Activated T-cell treated with anti-CD3 and anti-CD28 coated beads for 24 hours (primary cell): ENCODE measurements around the gene SHH.

Source experiments
- DNase-seq: peaks from one replicate; pipeline ENCODE4 v3.0.0-alpha.2; 2020; ENCODE audit warnings: low read depth

SHH gene

GRCh38 chr7:155764438-155764793 lies 47.8 kb downstream of the SHH start:
- DNase-seq: peak; percentile 24

GRCh38 chr7:155763691-155764437 lies 48.4 kb downstream of the SHH start:
- DNase-seq: peak; percentile 33

GRCh38 chr7:155763122-155763521 lies 49.1 kb downstream of the SHH start:
- DNase-seq: no peak

GRCh38 chr7:155762655-155763054 lies 49.6 kb downstream of the SHH start:
- DNase-seq: no peak

- no peak for DNase-seq
Measured at GRCh38 chr7:155762036-155762435, 50.2 kb downstream of the SHH start.

GRCh38 chr7:155761162-155761561 lies 51.1 kb downstream of the SHH start:
- DNase-seq: no peak

- DNase-seq: no peak
Measured at GRCh38 chr7:155759740-155760430, 52.4 kb downstream of the SHH start.

- no peak for DNase-seq
Measured at GRCh38 chr7:155758348-155758747, 53.9 kb downstream of the SHH start.

- DNase-seq: no peak
Measured at GRCh38 chr7:155756322-155756721, 55.9 kb downstream of the SHH start.

- DNase-seq: no peak
Measured at GRCh38 chr7:155755026-155755425, 57.2 kb downstream of the SHH start.

- DNase-seq: no peak
Measured at GRCh38 chr7:155754165-155754564, 58.1 kb downstream of the SHH start.

- no peak for DNase-seq
Measured at GRCh38 chr7:155753446-155753965, 58.8 kb downstream of the SHH start.

GRCh38 chr7:155752756-155753445 lies 59.4 kb downstream of the SHH start:
- DNase-seq: no peak

- DNase-seq: no peak
Measured at GRCh38 chr7:155751409-155751808, 60.9 kb downstream of the SHH start.

GRCh38 chr7:155750255-155751125 lies 61.8 kb downstream of the SHH start:
- no peak for DNase-seq
